ENCODE results near the gene TENM4. TPM values are rescaled to one million over a fixed set of nuclear protein-coding genes. Genes with fewer than 3 reads are reported as not detected.
A peak's percentile ranks its signal among the peaks of the same experiment; 100 is the strongest.

TENM4 gene
- total RNA-seq, 1 donor from 2014 or later = 117 TPM

- no peak overlapping the region for H3K4me3 Mint-ChIP-seq (ENCODE audit: low read depth)
These were observed 393.5 kb downstream of the TENM4 start for GRCh38 chr11:79047321-79047720.

GRCh38 chr11:79046366-79046765 is 394.5 kb downstream of the TENM4 start:
- H3K36me3 Mint-ChIP-seq (ENCODE audit: insufficient read depth) = no peaks in the 10 kb centered on the region
- no peaks in the 10 kb centered on the region for H3K9me3 Mint-ChIP-seq (ENCODE audit: low read depth)
- H3K4me3 Mint-ChIP-seq (ENCODE audit: low read depth) = no peak overlapping the region
- no peak for TF ChIP-seq CTCF (IDR thresholded peaks at IDR 0.05; ENCODE audit: unreplicated experiment)
- no peaks in the 10 kb centered on the region for H3K27me3 Mint-ChIP-seq
- H3K27ac Mint-ChIP-seq = no peak overlapping the region
- peaks cover 11% of the 10 kb centered on the region for H3K4me1 Mint-ChIP-seq (ENCODE audit: low read depth)
- DNase-seq (ENCODE audit: low spot score, unreplicated experiment) = no peak

More at GRCh38 chr11:79047321-79047720, 393.5 kb downstream of the TENM4 start:
- TF ChIP-seq CTCF (IDR thresholded peaks at IDR 0.05; ENCODE audit: unreplicated experiment) = no peak
- peaks cover 11% of the 10 kb centered on the region for H3K4me1 Mint-ChIP-seq (ENCODE audit: low read depth)
- H3K27me3 Mint-ChIP-seq = no peaks in the 10 kb centered on the region
- no peaks in the 10 kb centered on the region for H3K9me3 Mint-ChIP-seq (ENCODE audit: low read depth)
- DNase-seq (ENCODE audit: low spot score, unreplicated experiment) = no peak
- no peaks in the 10 kb centered on the region for H3K36me3 Mint-ChIP-seq (ENCODE audit: insufficient read depth)
- H3K27ac Mint-ChIP-seq = no peak overlapping the region

- Mint-ChIP-seq H3K4me3 (ENCODE audit: low read depth) (no peak overlapping the region), H3K36me3 (ENCODE audit: insufficient read depth) (no peaks in the 10 kb centered on the region), H3K9me3 (ENCODE audit: low read depth) (no peaks in the 10 kb centered on the region), H3K27me3 (no peaks in the 10 kb centered on the region), H3K27ac (no peak overlapping the region), H3K4me1 (ENCODE audit: low read depth) (peaks cover 11% of the 10 kb centered on the region)
- no peak for TF ChIP-seq CTCF (IDR thresholded peaks at IDR 0.05; ENCODE audit: unreplicated experiment)
- DNase-seq (ENCODE audit: low spot score, unreplicated experiment) = no peak
These were observed 395.0 kb downstream of the TENM4 start for GRCh38 chr11:79045800-79046304.

GRCh38 chr11:79045018-79045799 is 395.6 kb downstream of the TENM4 start:
- H3K9me3 Mint-ChIP-seq (ENCODE audit: low read depth) = no peaks in the 10 kb centered on the region
- peak overlapping the region; percentile 1 for H3K27ac Mint-ChIP-seq
- TF ChIP-seq CTCF (IDR thresholded peaks at IDR 0.05; ENCODE audit: unreplicated experiment) = no peak
- no peak overlapping the region for H3K4me3 Mint-ChIP-seq (ENCODE audit: low read depth)
- DNase-seq (ENCODE audit: low spot score, unreplicated experiment) = no peak
- H3K27me3 Mint-ChIP-seq = no peaks in the 10 kb centered on the region
- no peaks in the 10 kb centered on the region for H3K36me3 Mint-ChIP-seq (ENCODE audit: insufficient read depth)
- peaks cover 11% of the 10 kb centered on the region for H3K4me1 Mint-ChIP-seq (ENCODE audit: low read depth)

- no peaks in the 10 kb centered on the region for H3K36me3 Mint-ChIP-seq (ENCODE audit: insufficient read depth)
- peaks cover 11% of the 10 kb centered on the region for H3K4me1 Mint-ChIP-seq (ENCODE audit: low read depth)
- H3K9me3 Mint-ChIP-seq (ENCODE audit: low read depth) = no peaks in the 10 kb centered on the region
- TF ChIP-seq CTCF (IDR thresholded peaks at IDR 0.05; ENCODE audit: unreplicated experiment) = no peak
- H3K27ac Mint-ChIP-seq = no peak overlapping the region
- no peaks in the 10 kb centered on the region for H3K27me3 Mint-ChIP-seq
- H3K4me3 Mint-ChIP-seq (ENCODE audit: low read depth) = no peak overlapping the region
- no peak for DNase-seq (ENCODE audit: low spot score, unreplicated experiment)
These were observed 396.6 kb downstream of the TENM4 start for GRCh38 chr11:79044201-79044600.

Data from progenitor cell of endocrine pancreas (in vitro differentiated cells).